Caco-2 (cell line): ENCODE measurements around the gene STPG3. TPM values are rescaled to one million over a fixed set of nuclear protein-coding genes. Genes with fewer than 3 reads are reported as not detected.
"Not testable (repeated sequence)": the region's sequence is repeated elsewhere in the genome, so short reads cannot be mapped to it uniquely, and the experiment has no call there.

Source experiments
- BruUV-seq: library from RNA; stranded (reverse); fragments of 400-500 nt; replicated peaks from 2 replicates; lab custom pipeline; 2021; lab: Mats Ljungman, UMichigan
- CTCF ChIA-PET: fragments of 300-600 bp; sonication (Branson Sonifier 250); formaldehyde crosslinking; loops from one replicate; lab custom pipeline; 2022; ENCODE audit warnings: antibody characterized with exemption; lab: Charles Lee
- POLR2A ChIA-PET: fragments of 300-600 bp; sonication (Branson Sonifier 250); formaldehyde crosslinking; loops from one replicate; lab custom pipeline; 2022; ENCODE audit warnings: antibody characterized with exemption; lab: Charles Lee
- DNase-seq, 2 experiments: peaks; one replicate each; pipeline versions ENCODE4 v3.0.0 to v3.0.0-alpha.2; 2020 to 2022
- H3K27me3 ChIP-seq: replicated peaks from 2 replicates; pipeline ENCODE4 v1.6.0; 2011; ENCODE audit warnings: low read length; ENCODE audit not compliant: control insufficient read depth, insufficient read depth
- H3K36me3 ChIP-seq: 2 replicates; pipeline ENCODE4 v1.5.1; 2011; ENCODE audit warnings: low read length; ENCODE audit not compliant: control insufficient read depth, insufficient read depth
- H3K4me1 ChIP-seq: fragments of 250-450 bp; sonication (Bioruptor Pico); 2 replicates; pipeline ENCODE4 v1.5.1; 2020; ENCODE audit warnings: mild to moderate bottlenecking
- H3K4me3 ChIP-seq: 2 replicates; pipeline ENCODE4 v1.5.1; 2011; ENCODE audit warnings: low read depth, mild to moderate bottlenecking, control low read depth, low read length
- H3K9me3 ChIP-seq: fragments of 250-450 bp; sonication (Bioruptor Pico); 2 replicates; pipeline ENCODE4 v1.5.1; 2020; ENCODE audit warnings: mild to moderate bottlenecking, moderate library complexity
- H3K27ac Mint-ChIP-seq: one replicate; pipeline ENCODE4 v1.8.0; 2022; ENCODE audit warnings: mixed read lengths; ENCODE audit not compliant: unreplicated experiment
- H3K27me3 Mint-ChIP-seq: one replicate; pipeline ENCODE4 v1.8.0; 2022; ENCODE audit warnings: mixed read lengths; ENCODE audit not compliant: insufficient read depth, unreplicated experiment
- H3K36me3 Mint-ChIP-seq: one replicate; pipeline ENCODE4 v1.8.0; 2022; ENCODE audit warnings: mild to moderate bottlenecking, mixed read lengths; ENCODE audit not compliant: insufficient read depth, unreplicated experiment
- H3K4me1 Mint-ChIP-seq: one replicate; pipeline ENCODE4 v1.8.0; 2022; ENCODE audit warnings: low read depth, mixed read lengths; ENCODE audit not compliant: unreplicated experiment
- H3K4me3 Mint-ChIP-seq: one replicate; pipeline ENCODE4 v1.8.0; 2022; ENCODE audit warnings: mild to moderate bottlenecking, moderate library complexity, mixed read lengths; ENCODE audit not compliant: unreplicated experiment
- H3K9me3 Mint-ChIP-seq: one replicate; pipeline ENCODE4 v1.8.0; 2022; ENCODE audit warnings: mixed read lengths; ENCODE audit not compliant: unreplicated experiment
- intact Hi-C: fragments of 100-400 bp; cut with micrococcal nuclease; formaldehyde crosslinking; loops from one replicate; pipeline ENCODE4 v1.10.0; 2022; ENCODE audit not compliant: unreplicated experiment
- total RNA-seq: library from RNA; stranded (reverse); gene quantifications from 2 replicates; pipeline ENCODE4 v1.2.3, GENCODE V29; 2022
- TF ChIP-seq, protein P1 (sequence below), 2 experiments: fragments of 200-600 bp in 1 of 2; IDR thresholded peaks; 1 replicate in 1 of 2; 2 replicates in 1 of 2; pipeline versions ENCODE4 v1.5.1 to v1.8.0; 2011 to 2022; ENCODE audit warnings: antibody characterized with exemption in 1 of 2, control low read depth in 1 of 2, inconsistent platforms in 1 of 2, low read depth in 1 of 2, low read length in 1 of 2, mild to moderate bottlenecking in 1 of 2, moderate library complexity in 1 of 2; ENCODE audit not compliant: insufficient read depth in 1 of 2, severe bottlenecking in 1 of 2, unreplicated experiment in 1 of 2

Gene STPG3
- total RNA-seq, 1 experiment from 2014 or later = not detected

DNA sequence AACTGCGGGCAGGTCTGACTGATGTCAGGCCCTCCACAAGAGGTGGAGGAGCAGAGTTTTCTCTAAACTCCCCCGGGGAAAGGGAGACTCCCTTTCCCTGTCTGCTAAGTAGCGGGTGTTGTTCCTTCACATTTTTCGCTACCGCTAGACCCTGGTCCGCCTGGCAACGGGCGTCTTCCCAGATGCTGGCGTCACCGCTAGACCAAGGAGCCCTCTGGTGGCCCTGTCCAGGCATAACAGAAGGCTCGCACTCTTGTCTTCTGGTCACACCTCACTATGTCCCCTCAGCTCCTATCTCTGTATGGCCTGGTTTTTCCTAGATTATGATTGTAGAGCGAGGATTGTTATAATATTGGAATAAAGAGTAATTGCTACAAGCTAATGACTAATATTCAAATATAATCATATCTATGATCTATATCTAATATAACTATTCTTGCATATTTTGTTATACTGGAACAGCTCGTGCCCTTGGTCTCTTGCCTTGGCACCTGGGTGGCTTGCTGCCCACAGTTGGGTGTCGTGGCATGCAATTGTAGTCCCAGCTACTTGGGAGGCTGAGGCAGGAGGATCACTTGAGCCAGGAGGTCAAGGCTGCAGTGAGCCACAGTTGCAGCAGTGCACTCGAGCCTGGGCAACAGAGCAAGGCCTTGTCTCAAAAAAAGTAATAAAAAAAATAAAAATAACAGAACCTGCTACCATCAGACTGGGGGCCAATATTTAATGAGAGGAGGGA is 11.3 kb downstream of the STPG3 start:
- H3K9me3 Mint-ChIP-seq, BruUV-seq, H3K27me3 Mint-ChIP-seq, H3K9me3 ChIP-seq, H3K4me3 Mint-ChIP-seq, H3K4me1 ChIP-seq, H3K4me1 Mint-ChIP-seq, intact Hi-C loops, H3K27me3 ChIP-seq, H3K4me3 ChIP-seq, H3K36me3 ChIP-seq: not testable (repeated sequence)
- DNase-seq = peak; percentile 61 to 71
- ChIA-PET CTCF (interaction anchor here (1.2 kb wide), 1 partner anchor 8 kb away, joined by 5 read pairs; no protein-coding TSS in a partner anchor), POLR2A (interaction anchor here (0.6 kb wide), 1 partner anchor 30 kb away, joined by 11 read pairs; no protein-coding TSS in a partner anchor)
- H3K27ac Mint-ChIP-seq = peak overlapping the region; percentile 23
- TF ChIP-seq, protein P1, sequence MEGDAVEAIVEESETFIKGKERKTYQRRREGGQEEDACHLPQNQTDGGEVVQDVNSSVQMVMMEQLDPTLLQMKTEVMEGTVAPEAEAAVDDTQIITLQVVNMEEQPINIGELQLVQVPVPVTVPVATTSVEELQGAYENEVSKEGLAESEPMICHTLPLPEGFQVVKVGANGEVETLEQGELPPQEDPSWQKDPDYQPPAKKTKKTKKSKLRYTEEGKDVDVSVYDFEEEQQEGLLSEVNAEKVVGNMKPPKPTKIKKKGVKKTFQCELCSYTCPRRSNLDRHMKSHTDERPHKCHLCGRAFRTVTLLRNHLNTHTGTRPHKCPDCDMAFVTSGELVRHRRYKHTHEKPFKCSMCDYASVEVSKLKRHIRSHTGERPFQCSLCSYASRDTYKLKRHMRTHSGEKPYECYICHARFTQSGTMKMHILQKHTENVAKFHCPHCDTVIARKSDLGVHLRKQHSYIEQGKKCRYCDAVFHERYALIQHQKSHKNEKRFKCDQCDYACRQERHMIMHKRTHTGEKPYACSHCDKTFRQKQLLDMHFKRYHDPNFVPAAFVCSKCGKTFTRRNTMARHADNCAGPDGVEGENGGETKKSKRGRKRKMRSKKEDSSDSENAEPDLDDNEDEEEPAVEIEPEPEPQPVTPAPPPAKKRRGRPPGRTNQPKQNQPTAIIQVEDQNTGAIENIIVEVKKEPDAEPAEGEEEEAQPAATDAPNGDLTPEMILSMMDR (IDR thresholded peaks at IDR 0.05; ENCODE audit: insufficient read depth in 1 of 2, low read depth in 1 of 2, low read length in 1 of 2, severe bottlenecking in 1 of 2, unreplicated experiment in 1 of 2) = peak; percentile 30 to 38
- H3K36me3 Mint-ChIP-seq = peaks cover 68% of the 10 kb centered on the region

DNA sequence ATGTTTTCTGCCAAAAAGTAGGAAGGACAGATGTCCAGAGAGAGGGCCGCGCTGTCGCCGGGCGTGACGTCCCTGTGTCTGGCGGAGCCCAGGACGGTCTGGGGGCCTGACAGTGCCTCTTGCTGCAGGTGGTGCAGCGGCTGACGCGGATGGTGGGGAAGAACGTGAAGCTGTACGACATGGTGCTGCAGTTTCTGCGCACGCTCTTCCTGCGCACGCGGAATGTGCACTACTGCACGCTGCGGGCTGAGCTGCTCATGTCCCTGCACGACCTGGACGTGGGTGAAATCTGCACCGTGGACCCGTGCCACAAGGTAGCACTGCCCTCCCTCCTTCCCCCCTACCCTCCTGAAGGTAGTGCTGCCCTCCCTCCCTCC is 11.8 kb downstream of the STPG3 start:
- DNase-seq = no peak
- BruUV-seq = no TSS peak
- peaks cover 2% of the 10 kb centered on the region for H3K36me3 ChIP-seq
- H3K27me3 ChIP-seq = no peaks in the 10 kb centered on the region
- Mint-ChIP-seq H3K27me3 (no peaks in the 10 kb centered on the region), H3K4me3 (no peak overlapping the region), H3K4me1 (no peaks in the 10 kb centered on the region), H3K36me3 (peaks cover 68% of the 10 kb centered on the region), H3K9me3 (no peaks in the 10 kb centered on the region), H3K27ac (no peak overlapping the region)
- no peak overlapping the region for H3K4me3 ChIP-seq
- ChIA-PET POLR2A (no interaction called here), CTCF (interaction anchor here (1.2 kb wide), 1 partner anchor 9 kb away, joined by 5 read pairs; no protein-coding TSS in a partner anchor)
- no peaks in the 10 kb centered on the region for H3K4me1 ChIP-seq
- intact Hi-C loops = no loop called here
- TF ChIP-seq, protein P1 (IDR thresholded peaks at IDR 0.05; ENCODE audit: insufficient read depth in 1 of 2, low read depth in 1 of 2, low read length in 1 of 2, severe bottlenecking in 1 of 2, unreplicated experiment in 1 of 2) = no peak
- H3K9me3 ChIP-seq = no peaks in the 10 kb centered on the region

- Mint-ChIP-seq H3K27ac (no peak overlapping the region), H3K4me1 (no peaks in the 10 kb centered on the region), H3K9me3 (no peaks in the 10 kb centered on the region), H3K36me3 (peaks cover 68% of the 10 kb centered on the region), H3K4me3 (no peak overlapping the region), H3K27me3 (no peaks in the 10 kb centered on the region)
- Histone ChIP-seq H3K27me3 (no peaks in the 10 kb centered on the region), H3K4me1 (no peaks in the 10 kb centered on the region), H3K9me3 (no peaks in the 10 kb centered on the region), H3K36me3 (peaks cover 2% of the 10 kb centered on the region), H3K4me3 (no peak overlapping the region)
- TF ChIP-seq, protein P1 (IDR thresholded peaks at IDR 0.05; ENCODE audit: insufficient read depth in 1 of 2, low read depth in 1 of 2, low read length in 1 of 2, severe bottlenecking in 1 of 2, unreplicated experiment in 1 of 2) = no peak
- POLR2A ChIA-PET = no interaction called here
- no peak for DNase-seq
- BruUV-seq = no TSS peak
- CTCF ChIA-PET = no interaction called here
- intact Hi-C loops = no loop called here
Observed at GRCh38 chr9:137263506-137263905, 12.4 kb downstream of the STPG3 start.
